Endothelial cell of umbilical vein (primary cell): Measurements from ENCODE around the gene PTGDR2. TPM values are rescaled to one million over a fixed set of nuclear protein-coding genes. Genes with fewer than 3 reads are reported as not detected.
A peak's percentile ranks its signal among the peaks of the same experiment; 100 is the strongest.

Experiments used
- BruUV-seq: library from RNA; stranded (reverse); fragments of 400-500 nt; replicated peaks from 2 replicates; lab custom pipeline; 2021; lab: Mats Ljungman, UMichigan
- CTCF ChIA-PET: fragments of 300-600, 350-600 bp; sonication (Branson Sonifier 250); formaldehyde crosslinking; loops from one replicate; lab custom pipeline; 2021; ENCODE audit warnings: antibody characterized with exemption, inconsistent platforms; lab: Charles Lee
- POLR2A ChIA-PET: fragments of 300-600, 350-600 bp; sonication (Branson Sonifier 250); formaldehyde crosslinking; loops from one replicate; lab custom pipeline; 2021; ENCODE audit warnings: antibody characterized with exemption, inconsistent platforms; lab: Charles Lee
- DNase-seq: peaks from one replicate; pipeline ENCODE4 v3.0.0-alpha.2; 2011; ENCODE audit warnings: low read depth, low spot score
- FAIRE-seq: peaks from 2 replicates; lab custom pipeline; 2011; peaks lifted over from hg19 to GRCh38; lab: Jason Lieb, UNC
- H2AFZ ChIP-seq: 2 replicates; pipeline ENCODE4 v1.6.0; 2012; ENCODE audit warnings: low read depth, low read length, control low read depth, inconsistent platforms
- H3K27ac ChIP-seq: 2 replicates; pipeline ENCODE4 v1.5.1; 2011; ENCODE audit warnings: low read depth, mild to moderate bottlenecking, control low read depth, low read length, moderate library complexity; ENCODE audit not compliant: insufficient read depth
- H3K27me3 ChIP-seq, 2 experiments: 2 replicates each; pipeline versions ENCODE4 v1.6.0 to v1.6.1; 2011; ENCODE audit warnings: low read length in 2 of 2, mixed read lengths in 1 of 2; ENCODE audit not compliant: control insufficient read depth in 2 of 2, insufficient read depth in 2 of 2
- H3K36me3 ChIP-seq, 2 experiments: 2 replicates in 1 of 2; 3 replicates in 1 of 2; pipeline ENCODE4 v1.5.1; 2011; ENCODE audit warnings: low read length in 2 of 2, mild to moderate bottlenecking in 1 of 2, moderate library complexity in 1 of 2; ENCODE audit not compliant: control insufficient read depth in 2 of 2, insufficient read depth in 2 of 2; ENCODE audit errors: extremely low read depth in 1 of 2
- H3K4me1 ChIP-seq: 3 replicates; pipeline ENCODE4 v1.5.1; 2011; ENCODE audit warnings: mild to moderate bottlenecking, low read length; ENCODE audit not compliant: control insufficient read depth, insufficient read depth; ENCODE audit errors: extremely low read depth
- H3K4me2 ChIP-seq: 2 replicates; pipeline ENCODE4 v1.6.1; 2011; ENCODE audit warnings: low read length, control low read depth, mixed read lengths; ENCODE audit not compliant: insufficient read depth
- H3K4me3 ChIP-seq, 3 experiments: fragments of 200-600 bp in 1 of 3; sonication (generic), shearing (Covaris generic) in 1 of 3; replicated peaks in 1 of 3; 2 replicates each; pipeline ENCODE4 v1.5.1; 2011 to 2016; ENCODE audit warnings: control low read depth in 3 of 3, low read length in 3 of 3, mild to moderate bottlenecking in 2 of 3, inconsistent platforms in 1 of 3, low read depth in 1 of 3, moderate library complexity in 1 of 3; ENCODE audit not compliant: insufficient read depth in 1 of 3
- H3K79me2 ChIP-seq: 2 replicates; pipeline ENCODE4 v1.6.0; 2012; ENCODE audit warnings: low read length, inconsistent platforms; ENCODE audit not compliant: control insufficient read depth, insufficient read depth
- H3K9ac ChIP-seq: replicated peaks from 2 replicates; pipeline ENCODE3; 2011; ENCODE audit warnings: low read length, control low read depth; ENCODE audit not compliant: insufficient read depth; ENCODE audit errors: extremely low read depth
- H3K9me1 ChIP-seq: replicated peaks from 3 replicates; pipeline ENCODE4 v1.6.0; 2011; ENCODE audit warnings: mild to moderate bottlenecking, low read length; ENCODE audit not compliant: control insufficient read depth, insufficient read depth; ENCODE audit errors: extremely low read depth
- H3K9me3 ChIP-seq: replicated peaks from 2 replicates; pipeline ENCODE4 v1.5.1; 2012; ENCODE audit warnings: low read length, inconsistent platforms; ENCODE audit not compliant: control insufficient read depth, insufficient read depth
- H4K20me1 ChIP-seq: replicated peaks from 2 replicates; pipeline ENCODE3; 2011; ENCODE audit warnings: mild to moderate bottlenecking, low read length; ENCODE audit not compliant: control insufficient read depth, insufficient read depth; ENCODE audit errors: extremely low read depth
- CTCF ChIP-seq, 2 donors: IDR thresholded peaks; 1 replicate in 1 of 2; 2 replicates in 1 of 2; pipeline ENCODE4 v1.5.1; 2011; ENCODE audit warnings: low read length in 2 of 2, mild to moderate bottlenecking in 2 of 2, moderate library complexity in 2 of 2, control low read depth in 1 of 2, inconsistent platforms in 1 of 2, low read depth in 1 of 2; ENCODE audit not compliant: insufficient read depth in 1 of 2; ENCODE audit errors: extremely low read depth in 1 of 2
- EZH2 ChIP-seq: IDR thresholded peaks from 2 replicates; pipeline ENCODE4 v1.6.1; 2012; ENCODE audit warnings: borderline replicate concordance, low read depth, mild to moderate bottlenecking, moderate library complexity, low read length, inconsistent platforms; ENCODE audit not compliant: severe bottlenecking
- FOS ChIP-seq: IDR thresholded peaks from 2 replicates; pipeline ENCODE4 v1.6.1; 2011; ENCODE audit warnings: mild to moderate bottlenecking, low read length, moderate library complexity, borderline replicate concordance; ENCODE audit not compliant: insufficient read depth
- GATA2 ChIP-seq: IDR thresholded peaks from 2 replicates; pipeline ENCODE4 v1.7.0; 2011; ENCODE audit warnings: low read depth, mild to moderate bottlenecking, moderate library complexity, mixed read lengths, low read length; ENCODE audit not compliant: insufficient read length, insufficient read depth
- JUN ChIP-seq: IDR thresholded peaks from 2 replicates; pipeline ENCODE4 v1.6.1; 2011; ENCODE audit warnings: borderline replicate concordance, low read depth; ENCODE audit not compliant: insufficient read length, insufficient read depth
- MAX ChIP-seq: IDR thresholded peaks from 2 replicates; pipeline ENCODE4 v1.6.1; 2011; ENCODE audit not compliant: insufficient read depth, insufficient read length
- MYC ChIP-seq: IDR thresholded peaks from one replicate; pipeline ENCODE4 v1.6.1; 2011; ENCODE audit warnings: mild to moderate bottlenecking, low read depth, low read length
- POLR2A ChIP-seq: IDR thresholded peaks from 2 replicates; pipeline ENCODE4 v1.6.1; 2012; ENCODE audit warnings: low read depth, mild to moderate bottlenecking, control low read depth, low read length
- POLR2AphosphoS5 ChIP-seq: IDR thresholded peaks from 2 replicates; pipeline ENCODE4 v1.6.1; 2012; ENCODE audit warnings: low read depth, mild to moderate bottlenecking, control low read depth, low read length, moderate library complexity; ENCODE audit not compliant: insufficient read depth
- dilution Hi-C: fragments of 300-500 bp; cut with MboI; formaldehyde crosslinking; loops from one replicate; pipeline ENCODE4 v1.15.0; 2019; ENCODE audit warnings: low sequenced_read_pairs; ENCODE audit not compliant: extremely low pct_ligation_motif_present
- intact Hi-C: fragments of 100-400 bp; cut with micrococcal nuclease; formaldehyde crosslinking; loops from one replicate; pipeline ENCODE4 v1.10.0; 2022
- polyA plus RNA-seq, 4 experiments: library from polyadenylated mRNA; depleted of rRNA in 3 of 4; stranded (reverse) in 3 of 4; unstranded in 1 of 4; fragments of >200 nt; gene quantifications; 2 replicates each; pipeline versions ENCODE4 v1.2.1 to v1.2.3, GENCODE V29; 2011 to 2012; ENCODE audit warnings: missing spikeins in 1 of 4
- total RNA-seq: library from RNA; stranded (reverse); gene quantifications from 2 replicates; pipeline ENCODE4 v1.2.3, GENCODE V29; 2021

PTGDR2 gene
- total and polyA plus RNA-seq, 2 donors (not counting 3 experiments of a cell fraction or from before 2014, with no cell fraction given), result 0.15 TPM; not detected in 1

GRCh38 chr11:60842668-60843600 lies 12.8 kb downstream of the PTGDR2 start:
- POLR2A ChIA-PET, result interaction anchor here (0.5 kb wide), 1 partner anchor 1306 kb away, joined by 3 read pairs; no protein-coding TSS in a partner anchor
- H3K27ac ChIP-seq, result peak overlapping the region; percentile 63
- intact Hi-C loops, result loop anchor here (1.0 kb wide), 1 partner anchor 72 kb away; no protein-coding TSS in a partner anchor
- no peaks in the 10 kb centered on the region for H3K9me1 ChIP-seq
- no peaks in the 10 kb centered on the region for H4K20me1 ChIP-seq
- peaks cover 37% of the 10 kb centered on the region for H3K4me1 ChIP-seq
- H2AFZ ChIP-seq, result no peak overlapping the region
- H3K9ac ChIP-seq, result peak overlapping the region; percentile 77
- peaks cover 51% of the 10 kb centered on the region for H3K79me2 ChIP-seq
- DNase-seq, result peak; percentile 32
- peaks cover 0 to under 1% of the 10 kb centered on the region in 2 experiments for H3K36me3 ChIP-seq
- FAIRE-seq, result peak; percentile 62
- peak overlapping the region; percentile 79 for H3K4me2 ChIP-seq
- no peaks in the 10 kb centered on the region for H3K27me3 ChIP-seq
- dilution Hi-C loops, result no loop called here
- peak overlapping the region; percentile 64 to 74 (median 73) for H3K4me3 ChIP-seq
- H3K9me3 ChIP-seq, result no peaks in the 10 kb centered on the region
- CTCF ChIA-PET, result interaction anchor here (0.9 to 5.0 kb wide), 10 partner anchors 8 to 83 kb away, joined by 3 to 34 read pairs (median 5); no protein-coding TSS in a partner anchor
- BruUV-seq, result no TSS peak
- TF ChIP-seq POLR2AphosphoS5, result no peak
- TF ChIP-seq POLR2A, result peak; percentile 15

- ChIA-PET POLR2A (no interaction called here), CTCF (interaction anchor here (0.9 to 5.0 kb wide), 10 partner anchors 10 to 83 kb away, joined by 3 to 34 read pairs (median 8); no protein-coding TSS in a partner anchor)
- Histone ChIP-seq H3K27me3 (no peaks in the 10 kb centered on the region), H4K20me1 (no peaks in the 10 kb centered on the region), H3K9me3 (no peaks in the 10 kb centered on the region), H3K9me1 (no peaks in the 10 kb centered on the region), H3K36me3 (no peaks in the 10 kb centered on the region), H3K79me2 (peaks cover 47% of the 10 kb centered on the region), H3K4me2 (peak within 1 kb of the TSS; percentile 79), H3K4me1 (peaks cover 37% of the 10 kb centered on the region), H3K27ac (peak within 1 kb of the TSS; percentile 65), H3K4me3 (peak within 1 kb of the TSS; percentile 64 to 74 (median 73)), H3K9ac (peak within 1 kb of the TSS; percentile 77), H2AFZ (peak within 1 kb of the TSS; percentile 65)
- intact Hi-C loops, result loop anchor here (1.0 kb wide), 1 partner anchor 73 kb away; no protein-coding TSS in a partner anchor
- TSS peak; percentile 65 for BruUV-seq
- dilution Hi-C loops, result no loop called here
- peak; percentile 98 for FAIRE-seq
- TF ChIP-seq EZH2 (no peak), FOS (no peak), MAX (peak; percentile 98), GATA2 (no peak), JUN (no peak), MYC (peak; percentile 100), POLR2AphosphoS5 (peak; percentile 87), POLR2A (peak; percentile 59), CTCF (IDR thresholded peaks at IDR 0.05; ENCODE audit: extremely low read depth in 1 of 2, insufficient read depth in 1 of 2, low read depth in 1 of 2, low read length in 2 of 2) (no peak)
- peak; percentile 96 for DNase-seq
These were observed 13.7 kb downstream of the PTGDR2 start, which contains the start of gene CCDC86 for GRCh38 chr11:60841797-60842667. Gene CCDC86 (plus strand): TSS chr11:60842113. CDS start chr11:60842125, 12 bp downstream.
